GM12878 (cell line): ENCODE data around the gene LRRC39. TPM values are rescaled to one million over a fixed set of nuclear protein-coding genes. Genes with fewer than 3 reads are reported as not detected.

Experiments used
- BCL11A ChIP-seq: IDR thresholded peaks from 2 replicates; pipeline ENCODE4 v1.6.1; 2011; ENCODE audit warnings: low read depth, low read length
- BMI1 ChIP-seq: fragments of 450-650 bp; IDR thresholded peaks from 2 replicates; pipeline ENCODE4 v1.6.1; 2016; ENCODE audit warnings: mild to moderate bottlenecking, moderate library complexity, borderline replicate concordance
- CHD1 ChIP-seq: IDR thresholded peaks from 2 replicates; pipeline ENCODE4 v1.6.1; 2012; ENCODE audit warnings: low read depth, low read length, improper control_type of control experiment
- EED ChIP-seq: sonication (generic); IDR thresholded peaks from 2 replicates; pipeline ENCODE4 v1.6.1; 2016; ENCODE audit warnings: antibody characterized with exemption, low read depth
- FOS ChIP-seq: IDR thresholded peaks from 3 replicates; pipeline ENCODE4 v1.6.1; 2011; ENCODE audit warnings: borderline replicate concordance; ENCODE audit not compliant: insufficient read length; ENCODE audit errors: extremely low read depth
- FOXM1 ChIP-seq: IDR thresholded peaks from 2 replicates; pipeline ENCODE4 v1.6.1; 2012; ENCODE audit warnings: low read depth, mild to moderate bottlenecking, inconsistent platforms, low read length, moderate library complexity
- MTA3 ChIP-seq: IDR thresholded peaks from 2 replicates; pipeline ENCODE4 v1.6.1; 2012; ENCODE audit warnings: low read length, inconsistent platforms, borderline replicate concordance
- RAD51 ChIP-seq: fragments of 450-650 bp; IDR thresholded peaks from 2 replicates; pipeline ENCODE4 v1.6.1; 2016; ENCODE audit warnings: moderate library complexity, mild to moderate bottlenecking, inconsistent platforms
- SREBF1 ChIP-seq: IDR thresholded peaks from 2 replicates; pipeline ENCODE4 v1.6.1; 2012; ENCODE audit warnings: mild to moderate bottlenecking, low read length
- STAT1 ChIP-seq: fragments of 450-650 bp; conservative IDR thresholded peaks from 2 replicates; pipeline ENCODE4 v1.6.1; 2014; ENCODE audit warnings: antibody characterized with exemption, mild to moderate bottlenecking
- ZNF217 ChIP-seq: fragments of 450-650 bp; IDR thresholded peaks from 2 replicates; pipeline ENCODE4 v1.6.1; 2017; ENCODE audit warnings: antibody characterized with exemption, mild to moderate bottlenecking
- polyA plus RNA-seq, 11 experiments: library from polyadenylated mRNA; depleted of rRNA in 4 of 11; unstranded in 6 of 11; stranded (reverse) in 5 of 11; fragments of >200 nt; fragmentation: Nextera tagmentation in 4 of 11; fragmentation: Illumina TruSeq in 1 of 11; extraction: Ambion mirVana in 4 of 11; extraction: Trizol in 1 of 11; gene quantifications; 1 replicate in 1 of 11; 2 replicates in 10 of 11; pipeline versions ENCODE4 v1.2.1 to v1.2.3, GENCODE V29; 2011 to 2016; ENCODE audit warnings: inconsistent platforms in 2 of 11, missing spikeins in 2 of 11, low read depth in 1 of 11
- total RNA-seq, 4 experiments: library from RNA; depleted of rRNA in 3 of 4; stranded (reverse); fragments of >200 nt in 3 of 4; fragmentation: Illumina TruSeq in 1 of 4; extraction: Trizol in 1 of 4; gene quantifications; 2 replicates each; pipeline versions ENCODE4 v1.2.1 to v1.2.3, GENCODE V29; 2013 to 2021
- TF ChIP-seq, protein P1 (sequence below): fragments of 450-650 bp; formaldehyde crosslinking; IDR thresholded peaks from 2 replicates; pipeline ENCODE4 v1.5.0; 2022; ENCODE audit warnings: mild to moderate bottlenecking, missing genetic modification characterization
- TF ChIP-seq, protein P2 (sequence below): fragments of 450-650 bp; IDR thresholded peaks from 2 replicates; pipeline ENCODE4 v1.6.1; 2017; ENCODE audit warnings: antibody characterized with exemption, mild to moderate bottlenecking, moderate library complexity
- TF ChIP-seq, protein P3 (sequence below), 3 experiments: IDR thresholded peaks in 2 of 3; conservative IDR thresholded peaks in 1 of 3; 2 replicates each; pipeline ENCODE4 v1.5.1; 2011; ENCODE audit warnings: low read depth in 3 of 3, low read length in 3 of 3, mild to moderate bottlenecking in 3 of 3, control low read depth in 2 of 3, moderate library complexity in 2 of 3, inconsistent platforms in 1 of 3, mixed read lengths in 1 of 3; ENCODE audit not compliant: control insufficient read depth in 2 of 3, insufficient read depth in 1 of 3; ENCODE audit errors: extremely low read depth in 1 of 3
- TF ChIP-seq, protein P4 (sequence below): IDR thresholded peaks from 2 replicates; pipeline ENCODE4 v1.6.1; 2011; ENCODE audit warnings: borderline replicate concordance, low read depth, mild to moderate bottlenecking, moderate library complexity, mixed read lengths, low read length; ENCODE audit not compliant: insufficient read depth; ENCODE audit errors: extremely low read length

LRRC39 gene
- total and polyA plus RNA-seq, 10 of the 15 experiments (the other 5 are each of a cell fraction or from before 2014, with no cell fraction given), result 0.23 to 1.1 (median 0.56) TPM

DNA sequence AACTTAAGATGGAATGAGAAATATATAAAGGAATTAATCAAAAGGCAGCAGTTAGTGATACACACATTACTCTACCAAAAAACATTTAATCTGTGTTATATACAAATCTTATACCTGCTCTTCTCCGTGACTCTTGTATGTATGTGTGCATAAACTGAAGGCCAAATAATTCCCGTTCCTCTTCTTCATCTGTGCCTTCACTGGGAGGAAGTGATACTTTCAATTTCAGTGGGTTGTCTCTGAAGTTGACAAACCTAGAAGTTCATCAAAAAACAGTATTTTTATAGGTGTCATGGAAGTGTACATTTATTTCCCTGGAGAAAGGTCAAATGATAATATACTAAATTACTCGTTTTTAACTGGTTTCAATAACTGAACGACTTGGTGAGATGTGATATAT, 25.8 kb downstream of the LRRC39 start (continued):
- TF ChIP-seq, protein P1, sequence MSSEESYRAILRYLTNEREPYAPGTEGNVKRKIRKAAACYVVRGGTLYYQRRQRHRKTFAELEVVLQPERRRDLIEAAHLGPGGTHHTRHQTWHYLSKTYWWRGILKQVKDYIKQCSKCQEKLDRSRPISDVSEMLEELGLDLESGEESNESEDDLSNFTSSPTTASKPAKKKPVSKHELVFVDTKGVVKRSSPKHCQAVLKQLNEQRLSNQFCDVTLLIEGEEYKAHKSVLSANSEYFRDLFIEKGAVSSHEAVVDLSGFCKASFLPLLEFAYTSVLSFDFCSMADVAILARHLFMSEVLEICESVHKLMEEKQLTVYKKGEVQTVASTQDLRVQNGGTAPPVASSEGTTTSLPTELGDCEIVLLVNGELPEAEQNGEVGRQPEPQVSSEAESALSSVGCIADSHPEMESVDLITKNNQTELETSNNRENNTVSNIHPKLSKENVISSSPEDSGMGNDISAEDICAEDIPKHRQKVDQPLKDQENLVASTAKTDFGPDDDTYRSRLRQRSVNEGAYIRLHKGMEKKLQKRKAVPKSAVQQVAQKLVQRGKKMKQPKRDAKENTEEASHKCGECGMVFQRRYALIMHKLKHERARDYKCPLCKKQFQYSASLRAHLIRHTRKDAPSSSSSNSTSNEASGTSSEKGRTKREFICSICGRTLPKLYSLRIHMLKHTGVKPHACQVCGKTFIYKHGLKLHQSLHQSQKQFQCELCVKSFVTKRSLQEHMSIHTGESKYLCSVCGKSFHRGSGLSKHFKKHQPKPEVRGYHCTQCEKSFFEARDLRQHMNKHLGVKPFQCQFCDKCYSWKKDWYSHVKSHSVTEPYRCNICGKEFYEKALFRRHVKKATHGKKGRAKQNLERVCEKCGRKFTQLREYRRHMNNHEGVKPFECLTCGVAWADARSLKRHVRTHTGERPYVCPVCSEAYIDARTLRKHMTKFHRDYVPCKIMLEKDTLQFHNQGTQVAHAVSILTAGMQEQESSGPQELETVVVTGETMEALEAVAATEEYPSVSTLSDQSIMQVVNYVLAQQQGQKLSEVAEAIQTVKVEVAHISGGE (CRISPR knock-in tag), result no peak
- no peak for TF ChIP-seq SREBF1
- no peak for TF ChIP-seq FOXM1
- no peak for TF ChIP-seq ZNF217
- TF ChIP-seq FOS, result no peak
- no peak for TF ChIP-seq STAT1
- no peak for TF ChIP-seq RAD51
- TF ChIP-seq EED, result peak; percentile 29; the same call in 1 of the 2 replicates
- no peak for TF ChIP-seq BMI1
- TF ChIP-seq BCL11A, result 0 out of 2 replicates have a peak, but pooled peaks have one; percentile 25
- TF ChIP-seq, protein P2, sequence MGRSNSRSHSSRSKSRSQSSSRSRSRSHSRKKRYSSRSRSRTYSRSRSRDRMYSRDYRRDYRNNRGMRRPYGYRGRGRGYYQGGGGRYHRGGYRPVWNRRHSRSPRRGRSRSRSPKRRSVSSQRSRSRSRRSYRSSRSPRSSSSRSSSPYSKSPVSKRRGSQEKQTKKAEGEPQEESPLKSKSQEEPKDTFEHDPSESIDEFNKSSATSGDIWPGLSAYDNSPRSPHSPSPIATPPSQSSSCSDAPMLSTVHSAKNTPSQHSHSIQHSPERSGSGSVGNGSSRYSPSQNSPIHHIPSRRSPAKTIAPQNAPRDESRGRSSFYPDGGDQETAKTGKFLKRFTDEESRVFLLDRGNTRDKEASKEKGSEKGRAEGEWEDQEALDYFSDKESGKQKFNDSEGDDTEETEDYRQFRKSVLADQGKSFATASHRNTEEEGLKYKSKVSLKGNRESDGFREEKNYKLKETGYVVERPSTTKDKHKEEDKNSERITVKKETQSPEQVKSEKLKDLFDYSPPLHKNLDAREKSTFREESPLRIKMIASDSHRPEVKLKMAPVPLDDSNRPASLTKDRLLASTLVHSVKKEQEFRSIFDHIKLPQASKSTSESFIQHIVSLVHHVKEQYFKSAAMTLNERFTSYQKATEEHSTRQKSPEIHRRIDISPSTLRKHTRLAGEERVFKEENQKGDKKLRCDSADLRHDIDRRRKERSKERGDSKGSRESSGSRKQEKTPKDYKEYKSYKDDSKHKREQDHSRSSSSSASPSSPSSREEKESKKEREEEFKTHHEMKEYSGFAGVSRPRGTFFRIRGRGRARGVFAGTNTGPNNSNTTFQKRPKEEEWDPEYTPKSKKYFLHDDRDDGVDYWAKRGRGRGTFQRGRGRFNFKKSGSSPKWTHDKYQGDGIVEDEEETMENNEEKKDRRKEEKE, result no peak
- no peak for TF ChIP-seq CHD1
- TF ChIP-seq, protein P3, sequence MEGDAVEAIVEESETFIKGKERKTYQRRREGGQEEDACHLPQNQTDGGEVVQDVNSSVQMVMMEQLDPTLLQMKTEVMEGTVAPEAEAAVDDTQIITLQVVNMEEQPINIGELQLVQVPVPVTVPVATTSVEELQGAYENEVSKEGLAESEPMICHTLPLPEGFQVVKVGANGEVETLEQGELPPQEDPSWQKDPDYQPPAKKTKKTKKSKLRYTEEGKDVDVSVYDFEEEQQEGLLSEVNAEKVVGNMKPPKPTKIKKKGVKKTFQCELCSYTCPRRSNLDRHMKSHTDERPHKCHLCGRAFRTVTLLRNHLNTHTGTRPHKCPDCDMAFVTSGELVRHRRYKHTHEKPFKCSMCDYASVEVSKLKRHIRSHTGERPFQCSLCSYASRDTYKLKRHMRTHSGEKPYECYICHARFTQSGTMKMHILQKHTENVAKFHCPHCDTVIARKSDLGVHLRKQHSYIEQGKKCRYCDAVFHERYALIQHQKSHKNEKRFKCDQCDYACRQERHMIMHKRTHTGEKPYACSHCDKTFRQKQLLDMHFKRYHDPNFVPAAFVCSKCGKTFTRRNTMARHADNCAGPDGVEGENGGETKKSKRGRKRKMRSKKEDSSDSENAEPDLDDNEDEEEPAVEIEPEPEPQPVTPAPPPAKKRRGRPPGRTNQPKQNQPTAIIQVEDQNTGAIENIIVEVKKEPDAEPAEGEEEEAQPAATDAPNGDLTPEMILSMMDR (IDR thresholded peaks at IDR 0.05 in 2 of 3, conservative IDR thresholded peaks at IDR 0.05 in 1 of 3; ENCODE audit: control insufficient read depth in 2 of 3, extremely low read depth in 1 of 3, insufficient read depth in 1 of 3, low read depth in 3 of 3, low read length in 3 of 3), result no peak
- TF ChIP-seq, protein P4, sequence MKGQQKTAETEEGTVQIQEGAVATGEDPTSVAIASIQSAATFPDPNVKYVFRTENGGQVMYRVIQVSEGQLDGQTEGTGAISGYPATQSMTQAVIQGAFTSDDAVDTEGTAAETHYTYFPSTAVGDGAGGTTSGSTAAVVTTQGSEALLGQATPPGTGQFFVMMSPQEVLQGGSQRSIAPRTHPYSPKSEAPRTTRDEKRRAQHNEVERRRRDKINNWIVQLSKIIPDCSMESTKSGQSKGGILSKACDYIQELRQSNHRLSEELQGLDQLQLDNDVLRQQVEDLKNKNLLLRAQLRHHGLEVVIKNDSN, result no peak
- TF ChIP-seq MTA3, result no peak
- TF ChIP-seq, all 136 proteins: peak for 12
